H1 (cell line): Measurements from ENCODE around the gene SLC30A7. TPM values are rescaled to one million over a fixed set of nuclear protein-coding genes. Genes with fewer than 3 reads are reported as not detected.

Experiments
- CTCF ChIA-PET: fragments of 300-600 bp; sonication (Branson Sonifier 250); formaldehyde crosslinking; loops from one replicate; lab custom pipeline; 2021; ENCODE audit not compliant: partially characterized antibody; lab: Charles Lee
- POLR2A ChIA-PET: fragments of 300-600 bp; sonication (Branson Sonifier 250); formaldehyde crosslinking; loops from one replicate; lab custom pipeline; 2021; ENCODE audit warnings: inconsistent platforms; ENCODE audit not compliant: partially characterized antibody; lab: Charles Lee
- DNase-seq, 2 experiments: peaks; one replicate each; pipeline versions ENCODE4 v3.0.0 to v3.0.0-alpha.2; 2010 to 2022; ENCODE audit warnings: low spot score in 2 of 2, low read depth in 1 of 2, mixed read lengths in 1 of 2
- FAIRE-seq: peaks from 2 replicates; lab custom pipeline; 2011; peaks lifted over from hg19 to GRCh38; lab: Jason Lieb, UNC
- H2AFZ ChIP-seq: 2 replicates; pipeline ENCODE4 v1.8.1; 2012; ENCODE audit warnings: low read length, inconsistent platforms
- H2AK5ac ChIP-seq: 2 replicates; pipeline ENCODE4 v1.6.1; 2013; ENCODE audit warnings: low read depth, low read length
- H2BK120ac ChIP-seq: replicated peaks from 2 replicates; pipeline ENCODE3; 2013; ENCODE audit warnings: low read depth, low read length, inconsistent platforms
- H2BK12ac ChIP-seq: 2 replicates; pipeline ENCODE4 v1.6.1; 2013; ENCODE audit warnings: low read depth, low read length
- H2BK15ac ChIP-seq: 2 replicates; pipeline ENCODE4 v1.6.1; 2013; ENCODE audit warnings: low read length
- H2BK20ac ChIP-seq: 2 replicates; pipeline ENCODE4 v1.6.1; 2013; ENCODE audit warnings: low read length
- H2BK5ac ChIP-seq: 2 replicates; pipeline ENCODE4 v1.6.1; 2013; ENCODE audit warnings: low read depth, low read length
- H3K14ac ChIP-seq: 2 replicates; pipeline ENCODE4 v1.6.1; 2013; ENCODE audit warnings: inconsistent platforms; ENCODE audit not compliant: insufficient read length
- H3K18ac ChIP-seq: 2 replicates; pipeline ENCODE4 v1.6.1; 2013; ENCODE audit warnings: low read length; ENCODE audit errors: extremely low read depth
- H3K23ac ChIP-seq: 2 replicates; pipeline ENCODE4 v1.6.1; 2013; ENCODE audit warnings: inconsistent platforms; ENCODE audit not compliant: insufficient read length
- H3K23me2 ChIP-seq: 2 replicates; pipeline ENCODE4 v1.6.1; 2013; ENCODE audit warnings: low read depth, low read length
- H3K27ac ChIP-seq: 2 replicates; pipeline ENCODE4 v1.6.1; 2011; ENCODE audit warnings: low read depth, low read length, inconsistent platforms
- H3K27me3 ChIP-seq, 4 experiments: replicated peaks in 1 of 4; 1 replicate in 1 of 4; 2 replicates in 3 of 4; pipeline versions ENCODE4 v1.6.1 to v1.8.1; 2011 to 2013; ENCODE audit warnings: low read length in 3 of 4, mild to moderate bottlenecking in 3 of 4, inconsistent platforms in 2 of 4, mixed read lengths in 2 of 4, moderate library complexity in 1 of 4; ENCODE audit not compliant: control insufficient read depth in 3 of 4, insufficient read depth in 3 of 4; ENCODE audit errors: extremely low read depth in 1 of 4
- H3K36me3 ChIP-seq, 4 experiments: 2 replicates each; pipeline versions ENCODE4 v1.6.1 to v1.8.1; 2011 to 2013; ENCODE audit warnings: mild to moderate bottlenecking in 4 of 4, low read length in 3 of 4, moderate library complexity in 2 of 4, control low read depth in 1 of 4, inconsistent platforms in 1 of 4; ENCODE audit not compliant: insufficient read depth in 4 of 4, control insufficient read depth in 2 of 4
- H3K4ac ChIP-seq: replicated peaks from 2 replicates; pipeline ENCODE3; 2013; ENCODE audit warnings: low read length, low read depth, mixed read lengths, inconsistent platforms; ENCODE audit not compliant: insufficient read length
- H3K4me1 ChIP-seq, 4 experiments: replicated peaks in 1 of 4; 1 replicate in 1 of 4; 2 replicates in 3 of 4; pipeline versions ENCODE4 v1.6.1 to v1.8.1; 2011 to 2013; ENCODE audit warnings: low read length in 3 of 4, inconsistent platforms in 2 of 4, mixed read lengths in 1 of 4; ENCODE audit not compliant: insufficient read depth in 4 of 4, control insufficient read depth in 3 of 4
- H3K4me2 ChIP-seq, 2 experiments: 2 replicates each; pipeline versions ENCODE4 v1.6.1 to v1.8.1; 2011 to 2013; ENCODE audit warnings: low read depth in 2 of 2, low read length in 2 of 2, control low read depth in 1 of 2, inconsistent platforms in 1 of 2, mild to moderate bottlenecking in 1 of 2; ENCODE audit not compliant: insufficient read depth in 1 of 2
- H3K4me3 ChIP-seq, 4 experiments: fragments of 200-600, 300-600 bp in 1 of 4; sonication (generic), shearing (Covaris generic), sonication (Bioruptor Twin) in 1 of 4; 2 replicates each; pipeline versions ENCODE4 v1.5.1 to v1.8.1; 2011 to 2016; ENCODE audit warnings: low read length in 4 of 4, low read depth in 3 of 4, control low read depth in 2 of 4, inconsistent platforms in 2 of 4, mild to moderate bottlenecking in 2 of 4, mixed read lengths in 1 of 4, moderate library complexity in 1 of 4; ENCODE audit not compliant: insufficient read depth in 2 of 4; ENCODE audit errors: extremely low read depth in 1 of 4
- H3K56ac ChIP-seq: replicated peaks from 2 replicates; pipeline ENCODE3; 2013; ENCODE audit warnings: low read depth, mild to moderate bottlenecking, mixed read lengths, low read length, inconsistent platforms; ENCODE audit not compliant: insufficient read length
- H3K79me1 ChIP-seq: 2 replicates; pipeline ENCODE4 v1.6.1; 2013; ENCODE audit warnings: low read depth, low read length, control low read depth
- H3K79me2 ChIP-seq, 2 experiments: 2 replicates each; pipeline versions ENCODE4 v1.6.1 to v1.8.1; 2012 to 2013; ENCODE audit warnings: low read length in 2 of 2, mild to moderate bottlenecking in 2 of 2, inconsistent platforms in 1 of 2; ENCODE audit not compliant: insufficient read depth in 2 of 2, control insufficient read depth in 1 of 2
- H3K9ac ChIP-seq, 4 experiments: replicated peaks in 1 of 4; 1 replicate in 1 of 4; 2 replicates in 3 of 4; pipeline versions ENCODE4 v1.6.1 to v1.8.1; 2011 to 2013; ENCODE audit warnings: low read depth in 3 of 4, low read length in 3 of 4, control low read depth in 2 of 4, mild to moderate bottlenecking in 2 of 4, moderate library complexity in 2 of 4, inconsistent platforms in 1 of 4; ENCODE audit errors: extremely low read depth in 1 of 4
- H3K9me3 ChIP-seq, 2 experiments: 2 replicates each; pipeline versions ENCODE4 v1.6.1 to v1.8.1; 2012 to 2013; ENCODE audit warnings: mild to moderate bottlenecking in 2 of 2, moderate library complexity in 2 of 2, control low read depth in 1 of 2, inconsistent platforms in 1 of 2, low read depth in 1 of 2, low read length in 1 of 2, mixed read lengths in 1 of 2; ENCODE audit not compliant: insufficient read depth in 2 of 2
- H4K20me1 ChIP-seq, 2 experiments: replicated peaks in 1 of 2; 2 replicates each; pipeline versions ENCODE3 to v1.8.1; 2011 to 2013; ENCODE audit warnings: inconsistent platforms in 2 of 2, low read length in 2 of 2, mild to moderate bottlenecking in 1 of 2; ENCODE audit not compliant: insufficient read depth in 2 of 2, control insufficient read depth in 1 of 2
- H4K5ac ChIP-seq: 2 replicates; pipeline ENCODE4 v1.6.1; 2013; ENCODE audit warnings: low read length, low read depth, mixed read lengths, inconsistent platforms; ENCODE audit not compliant: insufficient read length
- H4K8ac ChIP-seq: 2 replicates; pipeline ENCODE4 v1.8.0; 2013; ENCODE audit warnings: mild to moderate bottlenecking, moderate library complexity, low read length, inconsistent platforms; ENCODE audit not compliant: insufficient read depth; ENCODE audit errors: extremely low read depth
- H4K91ac ChIP-seq: replicated peaks from 2 replicates; pipeline ENCODE3; 2013; ENCODE audit warnings: low read length, mixed read lengths, inconsistent platforms; ENCODE audit not compliant: insufficient read length
- BACH1 ChIP-seq: IDR thresholded peaks from 2 replicates; pipeline ENCODE4 v1.6.1; 2012; ENCODE audit warnings: low read length, improper control_type of control experiment
- BCL11A ChIP-seq, 2 experiments: IDR thresholded peaks; one replicate each; pipeline ENCODE4 v1.6.1; 2011; ENCODE audit warnings: low read depth in 2 of 2, low read length in 2 of 2, mild to moderate bottlenecking in 2 of 2
- BRCA1 ChIP-seq: IDR thresholded peaks from 2 replicates; pipeline ENCODE4 v1.6.1; 2012; ENCODE audit warnings: low read depth, low read length, improper control_type of control experiment
- CHD1 ChIP-seq: IDR thresholded peaks from 2 replicates; pipeline ENCODE4 v1.6.1; 2012; ENCODE audit warnings: low read depth, low read length, improper control_type of control experiment
- CTBP2 ChIP-seq: IDR thresholded peaks from 2 replicates; pipeline ENCODE4 v1.7.0; 2011; ENCODE audit warnings: borderline replicate concordance, mild to moderate bottlenecking, moderate library complexity, mixed read lengths, low read length; ENCODE audit not compliant: insufficient read depth, insufficient read length
- EZH2 ChIP-seq: fragments of 200-600 bp; sonication (generic); IDR thresholded peaks from 2 replicates; pipeline ENCODE4 v1.7.1; 2012; ENCODE audit warnings: low read depth, mild to moderate bottlenecking, moderate library complexity, low read length, inconsistent platforms; ENCODE audit not compliant: severe bottlenecking
- GTF2F1 ChIP-seq: IDR thresholded peaks from 2 replicates; pipeline ENCODE4 v1.6.1; 2012; ENCODE audit warnings: low read depth, low read length, improper control_type of control experiment, borderline replicate concordance
- HDAC6 ChIP-seq: IDR thresholded peaks from one replicate; pipeline ENCODE4 v1.7.1; 2012; ENCODE audit warnings: low read depth, mild to moderate bottlenecking, inconsistent platforms, low read length, moderate library complexity
- MAFK ChIP-seq: IDR thresholded peaks from 2 replicates; pipeline ENCODE4 v1.6.1; 2012; ENCODE audit warnings: low read depth, mild to moderate bottlenecking, improper control_type of control experiment, low read length
- RAD21 ChIP-seq, 2 experiments: IDR thresholded peaks in 1 of 2; conservative IDR thresholded peaks in 1 of 2; 2 replicates each; pipeline ENCODE4 v1.6.1; 2011; ENCODE audit warnings: low read depth in 2 of 2, low read length in 2 of 2, improper control_type of control experiment in 1 of 2, inconsistent platforms in 1 of 2, mild to moderate bottlenecking in 1 of 2, moderate library complexity in 1 of 2
- RNF2 ChIP-seq: fragments of 200-900, 300-1000 bp; sonication (generic); IDR thresholded peaks from 2 replicates; pipeline ENCODE4 v1.7.1; 2016; ENCODE audit warnings: borderline replicate concordance, low read depth, mild to moderate bottlenecking, antibody characterized with exemption, low read length; ENCODE audit not compliant: poor library complexity, severe bottlenecking; ENCODE audit errors: missing control alignments
- RXRA ChIP-seq: IDR thresholded peaks from 2 replicates; pipeline ENCODE4 v1.6.1; 2011; ENCODE audit warnings: low read depth, mild to moderate bottlenecking, low read length, moderate library complexity; ENCODE audit not compliant: insufficient read depth
- SP2 ChIP-seq: IDR thresholded peaks from 2 replicates; pipeline ENCODE4 v1.6.1; 2012; ENCODE audit warnings: mild to moderate bottlenecking, low read length, inconsistent platforms
- SP4 ChIP-seq: IDR thresholded peaks from 2 replicates; pipeline ENCODE4 v1.6.1; 2012; ENCODE audit warnings: low read length, inconsistent platforms
- TCF12 ChIP-seq: IDR thresholded peaks from 2 replicates; pipeline ENCODE4 v1.6.1; 2011; ENCODE audit warnings: low read depth, mild to moderate bottlenecking, low read length
- WGBS, 2 experiments: shearing (Covaris generic) in 1 of 2; methylation state at CpG; one replicate each; pipeline versions ENCODE4 v1.1.6 to v1.1.7; 2013 to 2015; ENCODE audit warnings: low lambda C conversion rate in 2 of 2, mixed read lengths in 2 of 2, inconsistent platforms in 1 of 2, low coverage in 1 of 2, missing lambda C conversion rate in 1 of 2; ENCODE audit not compliant: insufficient replicate concordance in 2 of 2, insufficient coverage in 1 of 2, insufficient read length in 1 of 2; ENCODE audit errors: extremely low coverage in 1 of 2, missing lambda C conversion rate in 1 of 2; 5-methylcytosine and 5-hydroxymethylcytosine counted together
- polyA plus RNA-seq, 7 experiments: library from polyadenylated mRNA; depleted of rRNA in 3 of 7; stranded (reverse) in 5 of 7; unstranded in 2 of 7; fragments of >200 nt in 5 of 7; fragments of 200-250 nt in 2 of 7; gene quantifications; 1 replicate in 5 of 7; 2 replicates in 1 of 7; 4 replicates in 1 of 7; pipeline versions ENCODE4 v1.2.1 to v1.2.3, GENCODE V29; 2011 to 2013; ENCODE audit warnings: missing spikeins in 2 of 7, mixed read lengths in 2 of 7
- total RNA-seq: library from RNA; stranded (reverse); fragmentation: NEBNext Ultra II Directional; extraction: Animal tissue kit (Norgen Biotek cat#: 25700); gene quantifications from 2 replicates; pipeline ENCODE4 v1.2.1, GENCODE V29; 2021

Gene SLC30A7
- total and polyA plus RNA-seq, 2 of the 8 experiments (the other 6 are each of a cell fraction or from before 2014, with no cell fraction given): 5.5 to 22.1 TPM

DNA sequence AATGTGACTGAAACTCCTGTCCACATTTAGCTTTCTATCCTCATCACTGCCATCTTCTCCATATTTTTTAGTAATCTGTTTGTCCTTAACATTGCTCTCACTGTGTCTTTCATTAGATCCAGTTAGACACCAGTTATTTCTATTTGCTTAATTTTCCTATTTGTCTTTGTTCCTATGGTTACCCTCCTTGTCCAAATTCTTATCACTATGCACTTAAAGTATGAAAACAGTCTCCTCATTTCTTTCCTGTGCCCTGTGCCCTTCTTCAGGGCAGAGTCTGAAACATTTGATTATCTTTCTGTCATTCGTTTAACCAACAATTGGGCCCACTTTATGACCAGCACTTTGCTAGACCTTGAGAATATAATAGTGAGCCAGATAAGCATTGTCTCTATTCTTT lies 64.2 kb downstream of the SLC30A7 start:
- no peak overlapping the region for H2BK15ac ChIP-seq
- ChIA-PET POLR2A (interaction anchor here (1.6 kb wide), 1 partner anchor 9 kb away, joined by 4 read pairs; no protein-coding TSS in a partner anchor), CTCF (no interaction called here)
- H3K36me3 ChIP-seq: peaks cover 0 to 1% (median 0%) of the 10 kb centered on the region in 4 experiments; a peak in 1 of 8 replicates
- no peaks in the 10 kb centered on the region for H3K27me3 ChIP-seq
- H2AFZ ChIP-seq: no peak overlapping the region
- 89% methylated on average over 1 of the region's 1 CpG; no CpG with 5 or more reads in 1 of the 2 experiments for WGBS, 2 experiments
- H3K23ac ChIP-seq: no peak overlapping the region
- no peak overlapping the region for H3K4ac ChIP-seq
- H2AK5ac ChIP-seq: no peak overlapping the region
- H4K5ac ChIP-seq: no peak overlapping the region
- H3K27ac ChIP-seq: no peak overlapping the region
- H3K14ac ChIP-seq: no peak overlapping the region
- no peak overlapping the region for H2BK20ac ChIP-seq
- no peak overlapping the region for H2BK12ac ChIP-seq
- H3K9me3 ChIP-seq: no peaks in the 10 kb centered on the region
- H3K4me1 ChIP-seq: no peaks in the 10 kb centered on the region
- no peak overlapping the region for H2BK5ac ChIP-seq
- no peak overlapping the region for H3K9ac ChIP-seq
- H4K8ac ChIP-seq: no peak overlapping the region
- no peak overlapping the region for H3K4me2 ChIP-seq
- DNase-seq (no peak), FAIRE-seq (no peak)
- no peak overlapping the region for H3K56ac ChIP-seq
- no peak overlapping the region for H4K91ac ChIP-seq
- H3K79me1 ChIP-seq: no peaks in the 10 kb centered on the region
- H3K18ac ChIP-seq: no peak overlapping the region
- no peaks in the 10 kb centered on the region for H3K23me2 ChIP-seq
- H3K4me3 ChIP-seq: no peak overlapping the region
- no peaks in the 10 kb centered on the region for H4K20me1 ChIP-seq
- H2BK120ac ChIP-seq: no peak overlapping the region
- no peaks in the 10 kb centered on the region for H3K79me2 ChIP-seq
- TF ChIP-seq TCF12 (no peak), EZH2 (no peak), SP2 (no peak), RAD21 (IDR thresholded peaks at IDR 0.05 in 1 of 2, conservative IDR thresholded peaks at IDR 0.05 in 1 of 2; ENCODE audit: low read depth in 2 of 2, low read length in 2 of 2) (no peak), SP4 (no peak), CHD1 (no peak), BCL11A (IDR thresholded peaks at IDR 0.05; ENCODE audit: low read depth in 2 of 2, low read length in 2 of 2) (no peak), CTBP2 (no peak), RNF2 (no peak), BRCA1 (no peak), RXRA (no peak), GTF2F1 (no peak), BACH1 (no peak), MAFK (no peak), HDAC6 (no peak)
